Subcutaneous abdominal adipose tissue (tissue), 5 donors: ENCODE measurements around the gene DCBLD1.
"Not testable (repeated sequence)": the region's sequence is repeated elsewhere in the genome, so short reads cannot be mapped to it uniquely, and the experiment has no call there.

Experiments
- H3K27ac ChIP-seq: one replicate; pipeline ENCODE4 v1.7.0; 2013; ENCODE audit warnings: low read depth, mild to moderate bottlenecking, inconsistent platforms, low read length, moderate library complexity
- H3K27me3 ChIP-seq, 5 donors: one replicate each; pipeline ENCODE4 v1.7.0; 2013; ENCODE audit warnings: low read length in 5 of 5, inconsistent platforms in 1 of 5; ENCODE audit not compliant: control insufficient read depth in 5 of 5, insufficient read depth in 4 of 5
- H3K36me3 ChIP-seq, 5 donors: one replicate each; pipeline ENCODE4 v1.7.0; 2013; ENCODE audit warnings: low read length in 5 of 5; ENCODE audit not compliant: control insufficient read depth in 5 of 5, insufficient read depth in 5 of 5
- H3K4me1 ChIP-seq, 5 donors: one replicate each; pipeline ENCODE4 v1.7.0; 2013; ENCODE audit warnings: low read length in 5 of 5, mild to moderate bottlenecking in 3 of 5, moderate library complexity in 1 of 5; ENCODE audit not compliant: control insufficient read depth in 5 of 5, insufficient read depth in 5 of 5
- H3K4me3 ChIP-seq, 5 donors: one replicate each; pipeline ENCODE4 v1.7.0; 2013; ENCODE audit warnings: low read length in 5 of 5, low read depth in 1 of 5
- H3K9ac ChIP-seq, 5 donors: one replicate each; pipeline ENCODE4 v1.7.0; 2013; ENCODE audit warnings: low read length in 5 of 5, mild to moderate bottlenecking in 4 of 5, moderate library complexity in 3 of 5
- H3K9me3 ChIP-seq, 5 donors: one replicate each; pipeline ENCODE4 v1.7.0; 2013; ENCODE audit warnings: low read length in 5 of 5; ENCODE audit not compliant: control insufficient read depth in 5 of 5
- donor health status: healthy.
- donor health status: healthy.
- donor health status: healthy.
- donor health status: healthy.
- donor health status: healthy.

The DCBLD1 gene

DNA sequence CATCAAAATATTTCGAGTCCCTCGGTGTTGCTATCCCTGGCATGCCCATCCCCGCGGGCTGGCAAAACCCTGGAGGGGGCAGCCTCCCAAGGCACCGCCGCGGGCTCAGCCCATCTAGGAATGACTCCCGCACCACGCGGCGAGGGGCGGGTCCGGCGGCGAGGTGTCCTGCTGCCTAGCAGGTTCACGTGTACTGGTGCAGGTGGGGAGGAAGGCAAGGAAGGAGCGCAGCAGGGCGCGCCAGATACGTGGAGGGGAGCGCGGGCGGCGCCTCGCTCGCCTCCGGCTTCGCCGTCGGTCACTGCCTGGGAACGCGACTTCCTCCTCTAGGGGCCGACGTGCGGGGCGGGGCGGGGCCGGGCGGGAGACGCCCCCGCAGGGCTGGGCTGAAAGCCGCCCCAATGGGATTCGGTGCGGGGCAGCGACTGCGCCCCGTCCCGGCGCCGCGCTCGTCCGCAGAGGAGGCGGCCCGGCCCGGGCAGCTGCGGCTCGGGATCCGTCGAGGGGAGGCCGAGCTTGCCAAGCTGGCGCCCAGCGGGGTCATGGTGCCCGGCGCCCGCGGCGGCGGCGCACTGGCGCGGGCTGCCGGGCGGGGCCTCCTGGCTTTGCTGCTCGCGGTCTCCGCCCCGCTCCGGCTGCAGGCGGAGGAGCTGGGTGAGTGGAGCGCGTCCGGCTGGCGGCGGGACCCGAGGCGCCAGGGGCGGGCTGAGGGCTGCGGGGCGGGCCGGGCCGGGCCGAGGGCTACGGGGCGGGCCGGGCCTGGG lies at the start of gene DCBLD1:
Gene DCBLD1, plus strand, starts transcription at position 435 of the 764 bp plus-strand sequence. Its CDS starts 108 bp downstream, at position 543.
- Histone ChIP-seq H3K4me3 (peak within 1 kb of the TSS; percentile 83 to 92 (median 90)), H3K27ac (peak within 1 kb of the TSS; percentile 85), H3K36me3 (no peaks in the 10 kb centered on the region), H3K4me1 (peaks cover 4 to 29% (median 28%) of the 10 kb centered on the region in 5 donors), H3K9ac (peak within 1 kb of the TSS; percentile 76 to 93 (median 81)), H3K9me3 (no peaks in the 10 kb centered on the region), H3K27me3 (no peaks in the 10 kb centered on the region)

DNA sequence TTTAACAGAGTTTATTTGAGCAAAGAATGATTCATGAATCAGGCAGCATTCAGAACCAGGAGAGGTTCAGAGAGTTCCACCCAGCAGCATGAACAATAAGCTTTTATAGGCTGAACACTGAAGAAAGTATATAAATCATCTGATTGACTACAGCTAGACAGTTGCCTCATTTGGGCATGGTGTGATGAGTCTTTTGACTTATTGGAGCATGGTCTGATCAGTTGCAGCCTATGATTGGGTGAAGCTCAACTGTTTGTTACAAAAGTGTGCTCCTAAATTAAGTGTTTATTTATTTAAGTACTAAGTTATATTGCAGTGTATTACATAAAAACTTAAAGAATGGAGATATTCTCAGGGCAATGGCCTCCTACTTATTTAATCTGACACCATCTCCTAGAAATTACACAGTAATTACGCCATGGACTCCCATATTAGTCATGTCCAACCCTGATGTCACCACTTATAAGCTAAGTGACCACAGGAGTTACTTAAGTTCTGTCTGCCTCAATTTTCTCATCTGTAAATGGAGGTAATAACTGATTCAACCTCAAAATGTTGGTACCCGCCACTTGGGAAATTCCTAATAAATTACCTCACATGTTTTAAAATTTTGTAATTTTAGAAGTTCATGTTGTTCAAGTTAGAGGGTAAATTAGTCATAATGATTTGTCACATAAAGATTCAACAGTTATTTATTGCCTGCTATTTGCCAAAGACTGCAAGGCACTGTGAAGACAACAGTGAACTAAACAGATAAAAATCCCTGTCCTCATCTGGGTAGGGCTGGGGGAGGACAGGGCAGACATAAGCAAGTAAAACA lies 41.6 kb upstream of the DCBLD1 start:
- Histone ChIP-seq H3K4me3 (no peak overlapping the region), H3K27me3 (no peaks in the 10 kb centered on the region), H3K36me3 (no peaks in the 10 kb centered on the region), H3K9me3 (no peaks in the 10 kb centered on the region), H3K4me1 (peaks cover 0 to 10% (median 0%) of the 10 kb centered on the region in 5 donors), H3K9ac (no peak overlapping the region), H3K27ac (no peak overlapping the region)

DNA sequence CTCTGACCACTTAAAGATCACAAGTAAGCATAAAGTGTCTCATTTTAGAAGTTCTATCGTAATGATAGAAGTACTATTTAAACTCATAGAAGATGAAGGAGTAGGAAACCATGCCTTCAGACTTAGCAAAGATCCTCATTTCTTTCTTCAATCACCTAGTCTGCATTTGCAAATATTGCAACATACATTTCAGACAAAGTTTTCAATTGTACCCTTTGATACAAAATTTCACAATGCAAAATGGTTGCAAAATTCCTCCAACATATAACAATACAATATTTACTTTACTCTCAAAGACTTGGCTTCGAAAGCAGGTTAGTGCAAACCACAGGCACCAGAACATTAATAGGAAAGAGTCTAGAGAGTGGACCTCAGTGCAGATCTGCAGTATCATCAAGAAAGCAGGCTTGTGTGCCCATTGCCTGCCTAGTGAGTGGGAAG lies 40.6 kb upstream of the DCBLD1 start:
- Histone ChIP-seq H3K27me3 (no peaks in the 10 kb centered on the region), H3K27ac (no peak overlapping the region), H3K9ac (no peak overlapping the region), H3K4me3 (no peak overlapping the region), H3K36me3 (no peaks in the 10 kb centered on the region), H3K4me1 (peaks cover 0 to 10% (median 0%) of the 10 kb centered on the region in 5 donors), H3K9me3 (no peaks in the 10 kb centered on the region)

DNA sequence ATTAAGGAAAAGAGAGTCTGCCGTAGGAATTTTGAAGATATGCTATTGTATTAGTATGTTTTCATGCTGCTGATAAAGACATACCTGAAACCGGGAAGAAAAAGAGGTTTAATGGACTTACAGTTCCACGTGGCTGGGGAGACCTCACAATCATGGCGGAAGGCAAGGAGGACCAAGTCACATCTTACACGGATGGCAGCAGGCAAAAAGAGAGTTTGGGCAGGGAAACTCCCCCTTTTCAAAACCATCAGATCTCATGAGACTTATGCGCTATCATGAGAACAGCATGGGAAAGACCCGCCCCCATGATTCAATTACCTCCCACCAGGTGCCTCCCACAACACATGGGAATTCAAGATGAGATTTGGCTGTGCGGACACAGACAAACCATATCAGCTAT lies 40.2 kb upstream of the DCBLD1 start:
- not testable (repeated sequence) for H3K27me3 ChIP-seq, H3K9me3 ChIP-seq, H3K27ac ChIP-seq, H3K4me3 ChIP-seq, H3K9ac ChIP-seq, H3K36me3 ChIP-seq
- peaks cover 0 to 10% (median 0%) of the 10 kb centered on the region in 5 donors for H3K4me1 ChIP-seq

DNA sequence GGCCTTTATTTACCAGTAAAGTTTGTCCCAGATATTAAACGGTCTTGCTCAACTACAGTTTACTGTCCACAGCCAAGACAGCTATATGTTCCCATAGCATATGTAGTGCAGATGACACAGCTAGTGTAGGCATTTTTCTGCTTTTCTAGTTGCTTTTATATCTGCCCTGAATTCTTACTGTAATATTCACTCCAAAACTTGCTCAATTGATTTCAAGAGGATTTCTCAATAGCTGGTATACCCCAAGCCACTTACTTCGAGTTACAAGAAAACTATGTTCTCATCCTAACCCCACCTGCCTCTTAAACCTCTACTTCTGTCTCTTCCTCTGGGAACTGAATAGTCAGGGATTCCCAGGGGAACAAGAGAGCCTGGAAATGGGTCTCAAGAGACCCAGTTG lies 37.9 kb upstream of the DCBLD1 start:
- no peaks in the 10 kb centered on the region for H3K36me3 ChIP-seq
- H3K4me3 ChIP-seq: no peak overlapping the region
- H3K27me3 ChIP-seq: peaks cover 0 to 5% (median 4%) of the 10 kb centered on the region in 5 donors
- H3K4me1 ChIP-seq: peaks cover 0 to 10% (median 0%) of the 10 kb centered on the region in 5 donors
- no peak overlapping the region for H3K9ac ChIP-seq
- H3K9me3 ChIP-seq: no peaks in the 10 kb centered on the region
- no peak overlapping the region for H3K27ac ChIP-seq

DNA sequence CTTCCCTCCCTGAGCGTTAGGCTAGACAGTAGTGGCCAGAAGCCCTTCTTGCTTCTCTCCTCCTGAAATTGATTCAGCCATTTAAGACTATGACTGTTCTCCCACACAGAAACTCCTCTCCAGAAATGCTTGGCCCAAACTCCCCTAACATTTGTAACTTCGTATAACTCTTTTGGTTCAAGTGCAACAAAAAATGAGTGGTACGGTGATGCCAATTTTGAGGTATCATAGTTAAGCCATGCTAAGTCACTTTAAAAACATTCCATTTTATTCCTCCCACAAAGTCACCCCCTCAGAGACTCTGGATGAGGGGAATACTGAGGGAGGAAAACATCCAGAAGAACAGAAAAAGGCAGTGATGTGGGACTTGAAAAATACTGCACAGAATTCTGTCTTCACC lies 35.6 kb upstream of the DCBLD1 start:
- Histone ChIP-seq H3K36me3 (no peaks in the 10 kb centered on the region), H3K4me3 (no peak overlapping the region), H3K9me3 (no peaks in the 10 kb centered on the region), H3K4me1 (peaks cover 0 to 9% (median 5%) of the 10 kb centered on the region in 5 donors), H3K9ac (no peak overlapping the region), H3K27ac (no peak overlapping the region), H3K27me3 (peaks cover 0 to 5% (median 4%) of the 10 kb centered on the region in 5 donors)

DNA sequence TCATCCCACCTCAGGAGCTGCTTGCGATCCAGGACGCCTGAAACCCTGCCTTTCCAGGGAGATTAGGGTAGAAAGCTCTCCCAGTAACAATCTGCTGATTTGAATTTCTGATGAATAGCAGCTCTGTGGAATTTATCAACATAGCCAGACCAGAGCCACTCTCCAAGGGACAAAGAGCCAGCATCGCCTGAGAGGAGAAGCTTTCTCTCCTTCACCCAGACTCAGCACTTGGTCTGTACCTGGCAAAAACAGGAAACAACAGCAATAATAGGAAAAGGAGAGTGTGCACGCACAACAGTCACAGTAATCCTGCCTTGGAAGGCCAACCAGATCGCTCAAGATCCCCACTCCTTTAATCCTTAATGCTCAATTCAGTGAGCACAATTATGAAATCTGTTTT lies 34.5 kb upstream of the DCBLD1 start:
- H3K27ac ChIP-seq: no peak overlapping the region
- no peaks in the 10 kb centered on the region for H3K9me3 ChIP-seq
- H3K9ac ChIP-seq: no peak overlapping the region
- H3K4me1 ChIP-seq: peaks cover 0 to 7% (median 6%) of the 10 kb centered on the region in 5 donors
- H3K4me3 ChIP-seq: no peak overlapping the region
- H3K36me3 ChIP-seq: no peaks in the 10 kb centered on the region
- peaks cover 0 to 5% (median 4%) of the 10 kb centered on the region in 5 donors for H3K27me3 ChIP-seq

DNA sequence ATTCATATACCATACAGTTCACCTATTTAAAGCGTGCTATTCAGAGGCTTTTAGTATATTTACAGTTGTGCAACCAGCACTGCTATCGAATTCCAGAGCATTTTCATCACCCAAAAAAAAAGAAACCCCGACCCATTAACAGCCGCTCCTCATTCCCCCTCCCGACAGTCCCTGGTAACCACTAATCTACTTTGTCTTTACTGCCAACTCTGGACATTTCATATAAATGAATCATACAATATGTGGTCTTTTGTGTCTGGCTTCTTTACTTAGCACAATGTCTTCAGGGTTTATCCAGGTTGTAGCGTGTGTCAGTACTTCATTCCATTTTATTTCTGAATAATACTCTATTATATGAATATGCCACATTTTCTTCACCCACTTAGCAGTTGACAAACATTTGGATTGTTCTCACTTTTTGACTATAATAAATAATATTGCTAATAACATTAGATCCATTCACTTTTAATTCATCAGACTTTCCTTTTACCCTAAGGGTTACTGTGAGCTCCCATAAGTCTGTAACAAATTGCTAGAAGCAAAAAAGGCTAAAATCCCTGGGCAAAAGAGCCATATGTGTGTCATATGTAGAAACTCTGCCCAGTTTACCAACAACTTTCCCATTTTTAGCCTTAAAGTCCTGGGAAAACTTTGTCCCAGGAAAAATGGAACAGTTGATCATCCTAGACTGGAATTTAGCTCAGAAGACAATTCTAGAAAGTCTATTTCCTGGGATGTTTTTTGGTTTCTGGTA lies 33.6 kb upstream of the DCBLD1 start:
- Histone ChIP-seq H3K27ac (no peak overlapping the region), H3K9me3 (no peaks in the 10 kb centered on the region), H3K36me3 (no peaks in the 10 kb centered on the region)

DNA sequence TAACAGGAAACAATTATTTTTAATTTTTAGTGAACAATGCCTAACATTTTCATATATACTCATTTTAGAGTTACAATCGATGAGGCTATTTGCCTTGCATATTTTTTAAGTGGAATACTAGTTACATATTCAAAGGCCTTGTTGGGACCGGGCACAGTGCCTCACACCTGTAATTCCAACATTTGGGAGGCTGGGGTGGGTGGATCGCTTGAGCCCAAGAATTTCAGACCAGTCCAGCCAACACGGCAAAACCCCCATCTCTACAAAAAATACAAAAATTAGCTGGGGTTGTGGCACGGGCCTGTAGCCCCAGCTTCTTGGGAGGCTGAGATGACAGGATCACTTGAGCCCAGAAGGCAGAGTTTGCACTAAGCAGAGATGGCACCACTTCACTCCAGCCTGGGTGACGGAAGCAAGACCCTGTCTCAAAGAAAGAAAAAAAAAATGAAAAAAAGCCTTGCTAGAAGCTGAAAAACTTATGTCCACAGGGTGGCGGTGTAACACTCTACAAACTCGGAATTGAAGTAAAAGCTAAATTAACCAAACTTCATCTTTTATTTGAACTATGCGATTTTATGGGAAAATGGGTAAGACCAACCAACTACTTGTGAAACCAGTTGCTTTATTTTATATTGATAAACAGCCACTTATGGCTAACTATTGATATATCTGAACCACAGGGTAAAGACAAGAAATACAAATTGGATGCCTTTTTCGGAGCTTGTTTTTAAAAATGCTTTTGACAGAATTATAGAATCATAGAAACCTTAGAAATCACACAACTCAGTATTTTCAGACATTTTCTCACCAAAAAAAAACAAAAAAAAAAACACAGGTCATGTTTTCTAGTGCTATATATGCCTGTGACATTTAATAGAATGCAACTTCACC lies 32.7 kb upstream of the DCBLD1 start:
- Histone ChIP-seq H3K9ac (no peak overlapping the region), H3K36me3 (no peaks in the 10 kb centered on the region), H3K27ac (no peak overlapping the region), H3K4me1 (peaks cover 0 to 7% (median 3%) of the 10 kb centered on the region in 5 donors), H3K27me3 (peaks cover 0 to 5% (median 4%) of the 10 kb centered on the region in 5 donors), H3K4me3 (no peak overlapping the region), H3K9me3 (no peaks in the 10 kb centered on the region)

More for the DNA sequence above, 33.6 kb upstream of the DCBLD1 start:
- Histone ChIP-seq H3K9ac (no peak overlapping the region), H3K4me1 (peaks cover 0 to 7% (median 6%) of the 10 kb centered on the region in 5 donors), H3K27me3 (peaks cover 0 to 5% (median 4%) of the 10 kb centered on the region in 5 donors), H3K4me3 (no peak overlapping the region)
